ENCODE results near the gene ADCY3.

The ADCY3 gene

GRCh38 chr2:24827321-24828237 lies 92.5 kb downstream of the ADCY3 start:
- DNase-seq, result peak; percentile 66

GRCh38 chr2:24826773-24827145 lies 93.3 kb downstream of the ADCY3 start:
- DNase-seq, result no peak

GRCh38 chr2:24825883-24826772 lies 93.9 kb downstream of the ADCY3 start:
- DNase-seq, result no peak

- no peak for DNase-seq
Observed at GRCh38 chr2:24824966-24825882, 94.8 kb downstream of the ADCY3 start.

GRCh38 chr2:24824071-24824588 lies 95.9 kb downstream of the ADCY3 start:
- DNase-seq, result no peak

- DNase-seq, result no peak
Observed at GRCh38 chr2:24822049-24822706, 97.9 kb downstream of the ADCY3 start.

GRCh38 chr2:24821433-24821891 lies 98.6 kb downstream of the ADCY3 start:
- no peak for DNase-seq

- no peak for DNase-seq
Observed at GRCh38 chr2:24820598-24821432, 99.2 kb downstream of the ADCY3 start.

- DNase-seq, result no peak
Observed at GRCh38 chr2:24820175-24820513, 99.9 kb downstream of the ADCY3 start.

GRCh38 chr2:24819442-24820174 lies 100.4 kb downstream of the ADCY3 start:
- no peak for DNase-seq

- no peak for DNase-seq
Observed at GRCh38 chr2:24818721-24819167, 101.3 kb downstream of the ADCY3 start.

GRCh38 chr2:24816884-24817283 lies 103.2 kb downstream of the ADCY3 start:
- DNase-seq, result no peak

GRCh38 chr2:24816404-24816803 lies 103.6 kb downstream of the ADCY3 start:
- DNase-seq, result no peak

- DNase-seq, result no peak
Observed at GRCh38 chr2:24815171-24815570, 104.9 kb downstream of the ADCY3 start.

- no peak for DNase-seq
Observed at GRCh38 chr2:24814516-24814915, 105.5 kb downstream of the ADCY3 start.

- DNase-seq, result no peak
Observed at GRCh38 chr2:24813691-24814137, 106.3 kb downstream of the ADCY3 start.

GRCh38 chr2:24809316-24810007 lies 110.6 kb downstream of the ADCY3 start:
- DNase-seq, result no peak

GRCh38 chr2:24806661-24807036 lies 113.4 kb downstream of the ADCY3 start:
- DNase-seq, result no peak
